Measurements from ENCODE around the gene SFRP5. TPM values are rescaled to one million over a fixed set of nuclear protein-coding genes. Genes with fewer than 3 reads are reported as not detected.

Gene SFRP5
- total and polyA plus RNA-seq, 2 of the 4 experiments (the other 2 are of a cell fraction), result not detected

- TF ChIP-seq CEBPB (IDR thresholded peaks at IDR 0.05; ENCODE audit: low read depth, low read length) (no peak), NFE2L2 (IDR thresholded peaks at IDR 0.05; ENCODE audit: low read depth, low read length) (no peak), RAD21 (IDR thresholded peaks at IDR 0.05; ENCODE audit: low read length) (no peak), MAFK (IDR thresholded peaks at IDR 0.05; ENCODE audit: low read depth, low read length) (no peak), BHLHE40 (IDR thresholded peaks at IDR 0.05; ENCODE audit: low read depth, low read length) (no peak)
Observed at GRCh38 chr10:97766106-97766810, 5.5 kb downstream of the SFRP5 start (continued).

GRCh38 chr10:97765201-97765600 is 6.6 kb downstream of the SFRP5 start:
- ATAC-seq (ENCODE audit: low read depth) (no peak), DNase-seq (no peak)
- Histone ChIP-seq H3K4ac (ENCODE audit: low read depth, low read length) (no peak overlapping the region), H2BK15ac (ENCODE audit: low read depth, low read length) (no peak overlapping the region), H3K9ac (ENCODE audit: low read depth, low read length) (no peak overlapping the region), H3K4me3 (ENCODE audit: insufficient read depth, low read depth, low read length) (no peak overlapping the region), H4K5ac (ENCODE audit: low read depth, low read length) (no peak overlapping the region), H3K79me1 (ENCODE audit: low read depth in 1 of 2, low read length in 2 of 2) (no peaks in the 10 kb centered on the region), H2AK9ac (replicated peaks; ENCODE audit: low read depth, low read length, poor library complexity) (no peak overlapping the region), H3K23ac (ENCODE audit: low read depth, low read length) (no peak overlapping the region), H3K4me2 (ENCODE audit: low read depth, low read length) (no peak overlapping the region), H2AFZ (replicated peaks; ENCODE audit: low read length, poor library complexity) (no peak overlapping the region), H2BK120ac (ENCODE audit: low read depth, low read length) (no peak overlapping the region), H2BK20ac (ENCODE audit: low read depth, low read length) (no peak overlapping the region), H3K27ac (ENCODE audit: insufficient read depth, low read length) (no peak overlapping the region), H4K20me1 (ENCODE audit: insufficient read depth, low read length) (no peaks in the 10 kb centered on the region), H3K9me3 (ENCODE audit: control insufficient read depth, insufficient read depth, low read length) (no peaks in the 10 kb centered on the region), H3K36me3 (ENCODE audit: control insufficient read depth, insufficient read depth, low read length) (peaks cover 10% of the 10 kb centered on the region), H2BK5ac (ENCODE audit: low read depth, low read length, poor library complexity, severe bottlenecking) (no peak overlapping the region), H2AK5ac (ENCODE audit: low read depth, low read length) (no peak overlapping the region), H3K18ac (ENCODE audit: low read depth, low read length) (no peak overlapping the region), H3K4me1 (ENCODE audit: control insufficient read depth, insufficient read depth, low read length) (no peaks in the 10 kb centered on the region), H3K56ac (ENCODE audit: extremely low read depth, insufficient read depth, low read length) (no peak overlapping the region), H4K91ac (ENCODE audit: insufficient read depth, low read depth, low read length) (no peak overlapping the region), H4K8ac (ENCODE audit: low read depth in 2 of 2, low read length in 2 of 2) (no peak overlapping the region), H3K14ac (replicated peaks; ENCODE audit: low read depth, low read length) (no peak overlapping the region), H3K27me3 (ENCODE audit: control insufficient read depth, insufficient read depth, low read length) (peaks cover 11% of the 10 kb centered on the region), H3K9me1 (ENCODE audit: insufficient read depth, low read length) (no peaks in the 10 kb centered on the region)
- intact Hi-C loops (cut with micrococcal nuclease) (no loop called here), dilution Hi-C loops (cut with HindIII; ENCODE audit: low sequenced_read_pairs, unreplicated experiment) (no loop called here), in situ Hi-C loops (cut with MboI; ENCODE audit: low sequenced_read_pairs) (no loop called here)
- ChIA-PET POLR2A (ENCODE audit: unreplicated experiment) (no interaction called here), CTCF (no interaction called here)
- WGBS, 2 experiments (ENCODE audit: extremely low coverage in 2 of 2, insufficient read length in 1 of 2), result 84% methylated on average over 11 of the region's 15 CpGs; no CpG with 5 or more reads in 1 of the 2 experiments
- BruUV-seq (replicated peaks), result no TSS peak
- TF ChIP-seq RFX5 (IDR thresholded peaks at IDR 0.05; ENCODE audit: low read depth, low read length) (no peak), POLR2A (IDR thresholded peaks at IDR 0.05; ENCODE audit: low read depth, low read length) (no peak), BHLHE40 (IDR thresholded peaks at IDR 0.05; ENCODE audit: low read depth, low read length) (no peak), CTCF (conservative IDR thresholded peaks at IDR 0.05; ENCODE audit: low read depth, low read length) (no peak), RAD21 (IDR thresholded peaks at IDR 0.05; ENCODE audit: low read length) (no peak), SMC3 (IDR thresholded peaks at IDR 0.05; ENCODE audit: low read depth, low read length) (no peak), MXI1 (IDR thresholded peaks at IDR 0.05; ENCODE audit: borderline replicate concordance, low read depth, low read length) (no peak), ELK1 (IDR thresholded peaks at IDR 0.05; ENCODE audit: borderline replicate concordance, low read depth, low read length) (no peak), USF2 (IDR thresholded peaks at IDR 0.05; ENCODE audit: low read depth, low read length) (no peak), RCOR1 (IDR thresholded peaks at IDR 0.05; ENCODE audit: insufficient replicate concordance, low read length) (no peak), CEBPB (IDR thresholded peaks at IDR 0.05; ENCODE audit: low read depth, low read length) (no peak), NFE2L2 (IDR thresholded peaks at IDR 0.05; ENCODE audit: low read depth, low read length) (no peak), MAFK (IDR thresholded peaks at IDR 0.05; ENCODE audit: low read depth, low read length) (no peak)

All from IMR-90 (cell line).